ENCODE data around the gene TCERG1L.

Gene TCERG1L

DNA sequence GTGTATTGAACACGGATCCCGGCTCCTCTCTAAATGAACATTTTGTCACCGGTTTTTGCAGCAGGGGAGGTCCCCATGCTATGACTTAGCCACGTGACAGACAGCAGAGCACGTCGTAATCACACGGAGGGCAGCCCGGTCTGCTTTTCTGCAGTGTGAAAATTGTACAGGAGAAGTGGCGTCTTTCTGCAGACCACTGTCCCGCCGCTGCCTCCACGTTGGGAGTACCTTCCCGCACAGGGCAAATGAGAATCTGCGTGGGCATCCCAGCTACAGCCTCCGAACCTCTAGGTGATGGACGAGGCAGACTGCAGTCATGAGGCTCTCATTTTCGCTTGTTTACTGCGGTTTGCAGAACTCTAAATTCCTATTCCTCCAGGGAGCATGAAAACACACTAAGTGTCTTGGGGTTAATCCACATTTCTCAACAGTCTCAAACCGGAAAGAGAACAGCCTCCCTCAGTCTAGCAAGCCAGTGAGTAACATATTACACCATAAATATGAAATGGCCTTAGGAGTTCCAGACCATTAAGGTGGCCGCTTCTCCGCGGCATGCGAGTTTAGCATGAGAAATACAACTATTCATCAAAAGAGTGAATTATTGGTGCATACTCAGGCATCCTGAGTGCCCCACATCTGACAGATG, 89.8 kb downstream of the TCERG1L start:
- no peak for FAIRE-seq

DNA sequence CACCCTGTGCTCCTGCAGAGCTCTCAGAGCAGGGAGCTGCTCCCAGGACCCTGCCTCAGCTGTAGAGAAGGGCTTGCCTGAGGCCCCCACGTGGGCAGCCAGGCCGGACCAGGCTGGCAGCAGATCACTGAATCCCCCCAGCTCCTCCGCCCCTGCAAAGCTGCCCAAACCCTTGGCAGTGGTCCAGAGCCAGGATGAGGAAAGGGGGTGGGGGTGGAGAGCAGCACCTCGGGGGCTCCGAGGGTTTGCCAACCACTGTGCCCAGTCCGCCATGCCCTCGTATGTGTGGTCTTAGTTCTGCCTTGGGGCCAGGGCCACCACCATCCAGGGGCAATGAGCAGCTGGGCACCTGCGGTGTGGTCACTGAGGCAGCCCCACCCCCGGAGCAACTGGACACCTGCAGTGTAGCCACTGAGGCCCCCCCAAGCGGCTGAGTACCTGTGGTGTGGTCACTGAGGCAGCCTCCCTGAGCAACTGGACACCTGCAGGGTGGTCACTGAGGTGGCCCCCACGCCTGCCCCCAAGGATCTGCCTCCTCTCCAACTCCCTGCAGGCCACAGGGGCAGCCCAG, 90.8 kb downstream of the TCERG1L start:
- no peak for FAIRE-seq

DNA sequence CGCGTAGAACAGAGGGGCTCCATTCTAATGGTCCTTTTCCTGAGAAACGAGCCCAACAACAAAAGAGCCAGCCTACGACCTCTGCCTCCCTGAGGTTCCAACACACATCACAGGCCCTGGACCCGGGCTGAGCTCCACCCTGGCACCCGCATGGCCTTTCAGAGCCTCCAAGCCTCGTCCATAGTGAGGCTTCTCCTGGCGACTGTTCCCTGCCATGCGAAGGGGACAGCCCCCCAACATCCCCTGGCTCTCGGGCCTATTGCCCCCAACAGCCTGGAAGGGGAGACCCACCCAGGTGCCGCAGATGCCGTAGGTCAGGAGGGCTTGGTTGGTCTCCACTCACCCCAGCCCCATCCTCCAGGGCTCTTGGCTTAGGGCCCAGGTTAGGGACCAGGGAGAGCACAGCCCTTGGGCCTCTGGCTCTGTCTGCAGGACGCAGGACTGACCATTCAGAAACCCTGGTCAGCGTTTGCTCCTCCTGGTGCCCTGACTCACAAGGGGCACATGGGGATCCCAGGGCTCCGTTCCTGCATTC, 91.5 kb downstream of the TCERG1L start:
- no peak for FAIRE-seq

DNA sequence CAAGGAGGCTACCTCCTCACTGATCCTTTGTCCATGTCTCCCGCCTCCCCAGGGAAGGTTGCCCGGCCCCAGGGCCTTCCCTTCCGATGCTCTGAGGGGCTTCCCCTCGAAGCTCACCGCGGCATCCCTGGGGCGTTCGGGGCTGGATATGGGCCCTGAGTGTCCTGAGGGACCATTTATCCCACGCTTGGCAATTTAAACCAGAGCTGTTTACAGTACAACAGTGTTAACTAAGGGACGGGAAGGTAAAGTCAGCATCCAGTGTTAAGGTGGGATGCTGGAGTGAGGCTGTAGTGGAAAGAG, 92.0 kb downstream of the TCERG1L start:
- no peak for FAIRE-seq

DNA sequence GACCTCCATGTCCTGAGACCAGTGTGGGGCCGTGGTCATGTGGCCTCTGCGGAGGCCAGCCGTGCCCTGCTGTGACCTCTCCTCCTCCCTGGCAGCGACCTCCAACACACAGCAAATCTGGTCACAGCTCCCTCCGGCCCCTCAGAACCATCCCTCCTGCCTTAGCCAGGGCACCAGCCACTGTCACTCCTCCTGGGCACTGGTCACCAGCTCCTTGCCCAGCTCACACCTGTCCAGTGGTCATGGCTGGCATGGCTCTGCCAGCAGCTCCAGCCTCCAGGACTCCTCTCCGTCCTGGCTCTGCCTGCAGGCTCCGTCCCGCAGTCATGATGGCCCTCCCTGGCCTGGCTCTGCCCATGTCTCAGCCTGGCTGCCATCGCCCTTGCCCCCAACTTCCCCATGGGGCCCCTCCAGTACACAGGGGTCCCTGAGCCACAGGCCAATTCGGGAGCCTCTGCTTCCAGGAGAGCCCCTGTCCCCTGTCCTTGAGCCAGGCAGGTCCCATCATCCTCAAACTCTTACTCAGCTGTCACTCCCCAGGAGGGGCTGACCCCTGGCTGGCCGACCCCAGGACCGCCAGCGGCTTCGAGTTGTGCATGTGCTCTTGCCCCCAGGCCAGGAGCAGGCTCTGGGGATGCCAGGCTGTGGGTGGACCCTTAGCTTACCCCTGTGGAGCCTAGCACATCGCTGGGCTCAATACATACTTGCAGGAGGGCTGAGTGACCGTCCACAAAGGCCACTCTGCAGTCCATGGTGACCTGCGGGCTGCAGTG, 92.5 kb downstream of the TCERG1L start:
- FAIRE-seq: no peak

DNA sequence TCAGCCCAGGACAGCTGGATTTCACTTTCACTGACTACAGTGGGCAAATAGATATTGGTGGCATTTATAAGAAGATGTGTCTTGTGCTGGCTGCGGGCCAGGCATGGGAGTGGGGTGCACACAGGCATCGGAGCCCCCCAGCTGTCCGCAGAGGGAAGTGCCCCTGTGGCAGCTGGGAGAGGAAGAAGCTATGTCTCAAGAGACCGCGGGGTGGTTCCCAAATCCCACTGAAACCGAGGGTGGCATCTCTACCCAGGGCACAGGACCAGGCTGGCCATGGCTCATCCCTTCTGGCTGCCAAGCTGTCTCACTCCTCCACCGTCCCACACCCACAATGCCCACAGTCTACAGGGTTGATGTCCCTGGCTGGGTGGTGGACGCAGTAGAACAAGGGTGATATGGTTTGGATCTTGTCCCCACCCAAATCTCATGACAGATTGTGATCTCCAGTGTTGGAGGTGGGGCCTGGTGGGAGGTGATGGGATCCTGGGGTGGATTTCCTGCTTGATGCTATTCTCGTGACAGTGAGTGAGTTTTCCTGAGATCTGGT, 94.8 kb downstream of the TCERG1L start:
- FAIRE-seq: no peak

DNA sequence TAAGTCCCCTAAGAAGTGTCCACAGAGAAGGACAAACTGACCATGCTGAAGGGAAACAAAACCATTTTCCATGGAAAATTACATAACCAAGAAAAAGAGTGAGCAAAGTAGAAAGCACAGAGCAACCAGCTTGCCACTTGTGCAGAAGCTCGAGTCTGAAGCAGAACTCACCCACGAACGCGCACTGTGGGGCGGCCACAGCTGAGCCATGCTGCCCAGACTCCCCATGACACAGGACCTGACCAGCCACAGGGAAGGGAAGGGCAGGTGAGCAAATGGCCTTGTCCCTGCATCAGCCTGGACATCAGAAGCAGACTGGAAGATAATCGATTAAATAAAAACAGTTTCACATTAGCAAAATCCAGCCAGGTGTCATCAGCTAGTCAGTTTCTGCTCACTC, 95.7 kb downstream of the TCERG1L start:
- FAIRE-seq: no peak

DNA sequence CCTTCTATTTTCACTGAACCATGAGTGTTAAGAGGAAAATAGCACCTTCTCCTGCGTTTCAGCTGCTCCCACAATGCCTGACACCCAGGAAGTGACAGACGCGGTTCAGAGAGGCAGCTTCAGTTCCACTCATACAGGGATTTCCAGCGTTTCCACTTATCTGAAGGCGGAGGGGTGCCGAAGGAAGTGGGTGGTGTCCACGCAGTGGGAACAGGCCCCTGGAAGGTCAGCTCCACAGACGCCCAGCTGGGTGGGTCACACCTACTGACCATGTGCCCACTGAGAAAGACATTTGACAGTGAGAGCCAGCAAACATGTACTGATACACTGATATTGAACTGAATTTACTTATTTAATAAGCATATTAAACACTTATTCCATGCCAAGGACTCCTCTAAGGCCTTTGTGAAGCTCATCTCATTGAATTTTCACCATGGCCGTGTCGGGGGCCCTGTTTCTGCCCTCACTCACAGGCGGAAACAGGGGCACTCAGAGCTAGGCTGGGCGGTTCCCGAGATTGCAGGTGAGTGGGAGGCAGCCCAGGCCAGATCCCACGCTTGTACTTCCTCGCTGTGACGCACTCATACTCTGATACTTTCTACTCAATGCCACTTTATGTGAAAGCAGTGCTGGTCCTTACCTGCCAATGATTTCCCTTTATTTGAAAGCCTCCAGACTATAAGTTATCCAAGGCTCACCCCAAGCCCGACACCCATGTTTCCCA, 96.8 kb downstream of the TCERG1L start:
- FAIRE-seq: no peak

DNA sequence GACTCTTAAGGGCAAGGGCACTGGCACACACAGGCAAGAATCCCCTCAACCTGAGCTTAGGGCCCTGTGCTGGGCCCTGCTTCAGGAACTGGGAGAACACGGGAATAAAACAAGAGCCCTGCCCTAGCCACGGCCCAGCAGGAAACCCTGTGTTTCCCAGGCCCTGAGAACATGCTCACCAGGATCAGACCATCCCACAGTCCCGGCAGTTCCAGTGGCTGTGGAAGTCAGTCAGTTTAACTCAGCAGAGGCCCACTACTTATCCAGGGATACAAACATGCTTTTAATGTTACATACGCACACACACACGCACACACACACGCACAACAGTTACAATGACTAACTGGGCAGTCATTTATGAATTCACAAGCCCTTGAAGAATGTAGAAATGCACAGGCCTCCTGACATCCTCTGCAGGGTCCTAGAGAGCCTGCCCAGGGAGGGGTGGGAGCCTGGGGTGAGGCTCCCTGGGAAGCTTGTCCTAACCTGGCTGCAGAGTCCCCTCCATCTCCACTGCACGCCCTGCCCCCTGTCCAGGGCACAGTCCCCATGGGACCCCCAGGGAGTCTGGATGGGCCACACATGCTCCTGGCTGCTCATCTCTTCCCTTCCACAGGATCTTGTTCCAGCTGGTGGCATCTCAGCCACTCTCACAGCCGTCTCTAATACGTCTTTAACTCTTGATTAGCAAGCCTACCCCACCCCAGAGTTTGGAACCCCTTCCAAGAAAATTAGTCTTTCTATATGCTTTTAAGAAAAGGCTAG, 97.6 kb downstream of the TCERG1L start:
- FAIRE-seq: no peak

DNA sequence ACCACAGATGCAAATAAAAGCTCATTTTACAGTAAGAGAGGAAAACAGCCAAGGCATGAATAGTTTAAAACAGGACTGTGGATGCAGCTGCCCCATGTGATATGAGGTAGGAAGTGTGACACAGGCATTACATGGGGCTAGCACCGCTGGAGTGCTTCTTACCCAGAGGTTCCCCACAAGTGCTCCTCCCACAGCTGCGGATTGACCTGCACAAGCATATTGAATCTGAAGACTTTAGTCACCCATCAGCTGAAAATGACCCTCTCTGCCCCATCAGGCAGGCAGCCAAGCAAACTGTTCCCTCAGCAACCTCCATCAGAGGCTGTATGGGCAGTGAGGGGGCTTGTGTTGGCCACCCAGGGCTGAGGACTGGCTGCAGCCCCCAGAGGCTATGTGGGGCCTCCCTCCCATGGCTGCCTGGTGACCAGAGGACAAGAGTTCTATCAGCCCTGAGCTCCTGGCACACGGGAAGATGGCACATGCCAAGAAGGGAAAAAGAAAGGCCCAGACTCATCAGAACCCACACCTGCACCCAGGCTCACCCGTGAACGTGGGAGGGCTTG, 98.7 kb downstream of the TCERG1L start:
- no peak for FAIRE-seq

DNA sequence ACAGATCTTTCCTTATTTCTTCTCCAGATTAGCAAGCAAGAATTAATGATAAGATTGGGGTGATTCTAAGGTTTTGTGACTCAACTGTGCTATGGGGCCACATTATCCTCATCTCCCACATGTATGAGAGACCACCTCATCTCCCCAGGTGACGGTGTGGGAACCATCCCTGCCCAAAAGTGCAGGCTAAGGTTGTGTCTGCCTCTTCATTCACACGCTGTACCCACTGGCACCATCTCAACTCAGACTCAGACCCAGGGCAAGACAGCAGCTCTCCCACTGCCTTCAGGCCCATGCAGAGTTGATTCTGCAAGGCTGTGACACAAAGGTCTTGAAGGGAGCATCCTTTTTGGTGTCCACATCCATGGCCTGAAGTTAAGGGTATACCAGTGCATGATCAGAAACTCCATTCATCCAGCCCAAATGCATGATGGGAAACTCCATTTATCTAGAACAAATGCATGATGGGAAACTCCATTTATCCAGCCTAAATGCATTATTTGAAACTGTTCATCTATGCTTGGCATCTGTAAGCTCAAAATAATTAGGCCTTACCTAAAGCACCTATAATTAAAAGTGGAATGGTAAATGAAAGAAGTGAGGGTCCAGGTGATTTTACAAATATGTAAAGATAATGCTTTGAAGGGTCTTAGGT, 99.4 kb downstream of the TCERG1L start:
- FAIRE-seq: no peak

DNA sequence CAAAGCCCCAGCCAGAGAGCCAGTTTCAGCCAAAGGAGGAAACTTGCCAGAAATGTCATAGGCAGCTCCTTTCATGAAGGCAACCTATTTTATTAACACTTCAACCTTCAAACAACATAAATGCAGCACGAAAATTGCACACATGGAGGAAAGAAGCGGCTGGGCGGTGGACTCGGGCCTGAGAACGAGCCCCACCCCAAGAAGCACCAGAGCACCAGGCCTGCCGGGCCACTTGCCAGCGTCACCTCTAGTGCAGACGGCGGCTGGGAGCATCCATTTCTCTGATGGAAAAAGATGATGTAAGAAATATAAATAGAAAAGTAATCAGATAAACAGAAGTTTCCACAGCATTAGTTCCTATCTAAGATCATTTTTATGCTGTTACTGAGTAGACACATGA, 100.0 kb downstream of the TCERG1L start:
- FAIRE-seq: no peak

DNA sequence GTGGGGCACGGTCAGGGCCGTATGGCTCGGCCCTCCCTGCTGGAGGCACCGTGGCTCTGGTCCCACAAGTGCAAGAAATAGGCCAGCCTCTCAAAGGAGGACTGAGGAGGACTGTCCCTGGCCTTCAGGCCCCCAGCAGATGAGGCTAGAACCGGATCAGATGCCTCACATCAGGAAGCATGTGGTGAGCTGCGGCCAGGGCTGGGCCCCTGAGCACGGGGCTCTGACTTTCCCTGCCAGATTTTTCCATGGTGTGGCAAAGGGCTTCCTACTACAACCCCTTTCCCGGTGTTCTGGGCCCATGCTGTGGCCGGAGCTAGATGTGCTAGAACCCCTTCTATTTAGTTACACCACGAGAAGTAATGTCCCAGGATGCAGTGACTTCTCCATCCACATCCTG, 100.4 kb downstream of the TCERG1L start:
- no peak for FAIRE-seq

DNA sequence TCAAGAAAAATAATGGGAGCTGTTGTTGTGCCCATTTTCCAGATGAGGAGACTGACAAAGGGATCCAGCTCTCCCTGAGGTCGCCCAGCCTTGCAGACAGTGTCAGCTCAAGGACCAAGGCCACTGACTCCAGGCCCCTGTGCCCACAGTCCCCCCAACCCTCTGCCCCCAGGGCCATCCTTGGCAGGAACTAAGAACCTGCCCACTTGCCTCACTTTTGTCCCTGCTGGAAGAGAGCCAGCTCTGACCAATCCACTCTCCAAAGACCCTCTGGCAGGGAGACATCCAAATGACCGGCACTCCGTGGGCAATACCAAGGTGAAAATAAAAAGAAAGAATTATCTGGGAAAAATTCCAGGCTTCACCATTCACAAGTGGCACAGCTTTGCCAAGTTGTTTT, 101.3 kb downstream of the TCERG1L start:
- no peak for FAIRE-seq

DNA sequence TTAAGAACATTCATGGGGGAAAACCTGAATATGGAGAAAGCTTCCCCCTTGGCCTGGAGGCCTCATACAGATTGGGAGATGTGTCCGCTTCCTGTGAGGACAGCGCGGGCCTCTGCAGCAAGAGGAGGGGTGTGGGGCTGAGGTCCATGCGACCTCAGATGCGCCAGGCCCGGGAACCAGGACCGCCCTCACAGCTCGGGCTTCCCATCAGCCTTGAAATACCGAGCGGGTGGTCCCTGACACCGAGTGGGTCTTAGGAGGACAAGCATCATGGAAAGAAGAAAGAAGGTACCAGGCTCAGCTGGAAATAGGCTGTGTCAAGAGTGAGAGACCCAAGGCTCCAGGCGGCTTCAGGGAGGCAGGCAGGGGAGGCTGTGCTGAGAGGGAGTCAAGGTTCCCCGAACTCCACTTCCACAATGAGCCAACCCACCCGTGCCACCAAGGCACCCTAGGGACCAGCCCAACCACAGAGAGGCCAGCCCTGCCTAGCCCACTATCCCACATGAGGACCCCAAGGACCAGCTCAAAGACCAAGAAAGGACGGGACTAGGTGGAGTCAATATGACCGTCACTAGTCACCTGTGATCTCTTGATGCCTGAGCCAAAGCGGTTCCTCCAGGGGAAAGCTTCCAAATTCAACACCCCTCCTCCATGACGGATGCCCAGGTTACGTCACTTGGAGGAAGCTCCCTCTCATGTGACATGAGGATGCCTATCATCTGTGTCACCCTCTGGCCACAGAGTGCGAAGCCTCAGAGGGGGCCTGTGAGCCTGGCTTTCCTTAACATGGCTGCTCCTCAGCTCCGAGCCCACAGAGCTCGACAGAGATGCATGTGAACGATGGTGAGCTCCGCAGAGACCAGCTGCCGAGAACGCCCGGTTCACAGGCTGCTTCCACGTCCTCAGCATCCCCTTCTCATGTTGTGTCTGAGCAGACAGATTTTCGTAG, 103.7 kb downstream of the TCERG1L start:
- no peak for FAIRE-seq

DNA sequence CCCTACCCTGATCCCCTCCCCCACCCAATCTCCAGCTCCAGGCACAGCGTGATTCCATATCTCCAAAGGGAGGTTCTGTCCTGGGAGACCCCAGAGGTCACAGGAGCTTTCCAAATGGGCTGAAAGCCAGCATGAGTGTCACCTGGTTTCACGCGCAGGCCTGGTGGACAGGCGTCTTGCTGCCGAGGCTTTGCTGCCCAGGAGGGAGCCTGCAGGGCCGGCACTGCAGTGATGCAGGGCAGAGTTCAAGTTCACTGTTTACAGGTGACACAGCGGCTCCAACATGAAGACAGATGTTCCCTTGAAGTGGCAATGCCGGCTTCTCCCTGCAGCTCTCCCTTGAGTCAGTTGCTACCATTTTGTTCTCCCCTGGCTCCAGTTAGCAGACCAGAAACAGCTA, 104.3 kb downstream of the TCERG1L start:
- FAIRE-seq: no peak

DNA sequence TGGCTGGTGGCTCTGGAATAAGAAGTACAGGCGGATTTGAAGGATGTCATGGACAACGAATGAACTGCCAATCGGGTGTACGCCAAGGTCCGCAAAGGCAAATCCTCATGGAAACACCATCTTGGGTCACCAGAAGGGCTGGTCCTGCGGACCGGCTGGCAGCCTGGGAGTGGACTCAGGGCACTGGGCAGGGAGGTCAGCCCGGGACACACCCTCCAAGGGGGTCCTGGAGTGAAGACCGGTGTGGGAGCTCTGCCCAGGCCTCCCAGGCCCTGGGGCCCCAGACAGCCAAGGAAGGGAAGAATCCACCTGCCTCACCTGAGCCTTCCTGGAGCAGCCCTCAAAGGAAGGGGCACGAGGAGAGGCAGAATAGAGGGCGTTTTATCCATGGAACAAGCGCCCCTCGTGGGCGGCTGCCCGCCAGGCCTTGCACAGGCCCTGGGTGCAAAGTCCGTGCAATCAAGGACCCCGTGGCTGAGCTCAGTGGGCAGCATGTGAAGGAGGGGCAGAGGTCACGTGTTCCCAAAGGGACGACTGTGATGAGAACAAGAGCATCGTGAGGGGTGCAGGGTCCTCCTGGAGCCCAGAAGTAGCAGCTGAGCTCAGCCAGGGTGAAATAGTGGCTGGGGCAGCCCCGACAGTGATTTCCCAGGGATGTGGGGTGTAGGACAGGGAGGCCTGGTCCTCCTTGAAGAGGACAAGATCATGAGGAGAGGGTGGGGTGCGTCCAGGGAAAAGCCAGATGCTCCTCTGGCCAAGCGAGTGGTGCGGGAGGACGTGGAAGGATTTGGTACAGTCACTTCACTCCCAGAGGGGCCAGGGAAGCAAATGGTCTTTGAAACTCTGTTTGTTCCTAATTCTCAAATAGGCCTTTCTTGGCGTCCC, 105.2 kb downstream of the TCERG1L start:
- FAIRE-seq: no peak

DNA sequence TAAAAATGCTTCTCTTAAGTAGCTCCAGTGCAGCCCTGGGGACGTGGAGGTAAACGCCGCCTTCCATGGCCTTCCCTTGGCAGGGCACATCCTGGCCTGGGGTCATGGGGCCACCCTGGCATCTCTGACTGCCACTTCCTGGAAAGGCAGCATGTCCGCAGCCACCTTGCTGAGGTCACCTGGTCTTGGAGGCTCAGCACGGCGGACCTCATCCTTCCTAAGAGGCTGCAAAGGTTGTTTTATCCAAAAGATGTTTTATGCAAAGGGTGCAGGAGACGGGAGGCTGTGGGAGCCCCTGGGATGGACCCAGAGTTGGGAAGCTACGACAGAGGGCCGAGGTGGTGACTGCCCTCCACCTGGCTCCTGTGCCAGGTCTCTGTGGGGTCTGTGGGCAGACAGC, 106.0 kb downstream of the TCERG1L start:
- no peak for FAIRE-seq
